Measurements from ENCODE around the gene BCR.

Gene BCR

GRCh38 chr22:23169043-23169406 is 11.3 kb upstream of the BCR start:
- Histone ChIP-seq H3K9me3 (ENCODE audit: insufficient read depth, low read depth, low read length) (no peaks in the 10 kb centered on the region), H3K14ac (ENCODE audit: low read length) (no peak overlapping the region), H3K79me2 (ENCODE audit: control insufficient read depth, insufficient read depth, low read length, poor library complexity) (no peaks in the 10 kb centered on the region), H3K18ac (ENCODE audit: low read length) (no peak overlapping the region), H3K4me3 (ENCODE audit: low read depth, low read length) (no peak overlapping the region), H4K91ac (ENCODE audit: low read depth, low read length) (no peak overlapping the region), H3K4me2 (ENCODE audit: low read length) (no peak overlapping the region), H4K8ac (ENCODE audit: low read depth, low read length) (no peak overlapping the region), H2BK120ac (ENCODE audit: insufficient read depth, low read length, poor library complexity) (no peak overlapping the region), H3K4ac (ENCODE audit: low read depth, low read length) (no peak overlapping the region), H2AK5ac (ENCODE audit: low read length) (no peak overlapping the region), H4K12ac (ENCODE audit: low read depth, low read length) (no peak overlapping the region), H3K27ac (ENCODE audit: low read depth, low read length) (no peak overlapping the region), H3K36me3 (ENCODE audit: control insufficient read depth in 1 of 2, insufficient read depth in 2 of 2, low read length in 2 of 2) (no peaks in the 10 kb centered on the region), H2BK5ac (ENCODE audit: low read depth, low read length, poor library complexity) (no peak overlapping the region), H3K4me1 (ENCODE audit: control insufficient read depth in 1 of 2, insufficient read depth in 2 of 2, low read length in 2 of 2) (no peaks in the 10 kb centered on the region), H2AFZ (ENCODE audit: insufficient read depth, low read length, poor library complexity) (no peak overlapping the region), H3K27me3 (ENCODE audit: insufficient read depth, low read length) (no peaks in the 10 kb centered on the region), H2BK12ac (ENCODE audit: low read length) (no peak overlapping the region), H3K23ac (ENCODE audit: low read length) (no peak overlapping the region), H3K79me1 (ENCODE audit: low read length) (no peaks in the 10 kb centered on the region), H3K9ac (ENCODE audit: low read length) (no peak overlapping the region)
- no peak for DNase-seq
- no CpG with 5 or more reads among the region's 4 CpGs for WGBS (ENCODE audit: extremely low coverage, insufficient coverage, insufficient read length)

- Histone ChIP-seq H3K4ac (ENCODE audit: low read depth, low read length) (no peak overlapping the region), H3K4me3 (ENCODE audit: low read depth, low read length) (no peak overlapping the region), H2BK120ac (ENCODE audit: insufficient read depth, low read length, poor library complexity) (no peak overlapping the region), H3K23ac (ENCODE audit: low read length) (no peak overlapping the region), H3K9me3 (ENCODE audit: insufficient read depth, low read depth, low read length) (peaks cover 14% of the 10 kb centered on the region), H3K27ac (ENCODE audit: low read depth, low read length) (peak overlapping the region; percentile 56), H3K4me1 (ENCODE audit: control insufficient read depth in 1 of 2, insufficient read depth in 2 of 2, low read length in 2 of 2) (peaks cover 15 to 21% of the 10 kb centered on the region in 2 experiments), H3K79me2 (ENCODE audit: control insufficient read depth, insufficient read depth, low read length, poor library complexity) (peaks cover 5% of the 10 kb centered on the region), H3K79me1 (ENCODE audit: low read length) (peaks cover 18% of the 10 kb centered on the region), H2BK5ac (ENCODE audit: low read depth, low read length, poor library complexity) (no peak overlapping the region), H4K12ac (ENCODE audit: low read depth, low read length) (no peak overlapping the region), H2AK5ac (ENCODE audit: low read length) (no peak overlapping the region), H3K36me3 (ENCODE audit: control insufficient read depth in 1 of 2, insufficient read depth in 2 of 2, low read length in 2 of 2) (peaks cover 3 to 6% of the 10 kb centered on the region in 2 experiments), H2AFZ (ENCODE audit: insufficient read depth, low read length, poor library complexity) (no peak overlapping the region), H3K27me3 (ENCODE audit: insufficient read depth, low read length) (no peaks in the 10 kb centered on the region), H2BK12ac (ENCODE audit: low read length) (peak overlapping the region; percentile 21), H3K18ac (ENCODE audit: low read length) (no peak overlapping the region), H3K4me2 (ENCODE audit: low read length) (no peak overlapping the region), H3K14ac (ENCODE audit: low read length) (no peak overlapping the region), H4K91ac (ENCODE audit: low read depth, low read length) (peak overlapping the region; percentile 37), H3K9ac (ENCODE audit: low read length) (no peak overlapping the region), H4K8ac (ENCODE audit: low read depth, low read length) (no peak overlapping the region)
- no CpG with 5 or more reads among the region's 10 CpGs for WGBS (ENCODE audit: extremely low coverage, insufficient coverage, insufficient read length)
- no peak for DNase-seq
Observed at GRCh38 chr22:23175817-23176644, 4.3 kb upstream of the BCR start.

- no peak overlapping the region for H2AFZ ChIP-seq (ENCODE audit: insufficient read depth, low read length, poor library complexity)
- H2BK5ac ChIP-seq (ENCODE audit: low read depth, low read length, poor library complexity) = peak overlapping the region; percentile 29
- no peak overlapping the region for H2AK5ac ChIP-seq (ENCODE audit: low read length)
- H4K12ac ChIP-seq (ENCODE audit: low read depth, low read length) = no peak overlapping the region
- WGBS (ENCODE audit: extremely low coverage, insufficient coverage, insufficient read length) = 100% methylated on average over 1 of the region's 9 CpGs
- peak overlapping the region; percentile 62 for H2BK120ac ChIP-seq (ENCODE audit: insufficient read depth, low read length, poor library complexity)
- H3K4me2 ChIP-seq (ENCODE audit: low read length) = no peak overlapping the region
- no peaks in the 10 kb centered on the region for H3K27me3 ChIP-seq (ENCODE audit: insufficient read depth, low read length)
- H4K91ac ChIP-seq (ENCODE audit: low read depth, low read length) = peak overlapping the region; percentile 37
- peaks cover 20 to 26% of the 10 kb centered on the region in 2 experiments for H3K4me1 ChIP-seq (ENCODE audit: control insufficient read depth in 1 of 2, insufficient read depth in 2 of 2, low read length in 2 of 2)
- peaks cover 6 to 9% of the 10 kb centered on the region in 2 experiments for H3K36me3 ChIP-seq (ENCODE audit: control insufficient read depth in 1 of 2, insufficient read depth in 2 of 2, low read length in 2 of 2)
- no peak overlapping the region for H3K23ac ChIP-seq (ENCODE audit: low read length)
- H3K27ac ChIP-seq (ENCODE audit: low read depth, low read length) = peak overlapping the region; percentile 56
- no peak overlapping the region for H3K18ac ChIP-seq (ENCODE audit: low read length)
- H4K8ac ChIP-seq (ENCODE audit: low read depth, low read length) = peak overlapping the region; percentile 4
- peaks cover 10% of the 10 kb centered on the region for H3K79me2 ChIP-seq (ENCODE audit: control insufficient read depth, insufficient read depth, low read length, poor library complexity)
- no peak overlapping the region for H3K9ac ChIP-seq (ENCODE audit: low read length)
- H3K9me3 ChIP-seq (ENCODE audit: insufficient read depth, low read depth, low read length) = peaks cover 14% of the 10 kb centered on the region
- H3K79me1 ChIP-seq (ENCODE audit: low read length) = peaks cover 23% of the 10 kb centered on the region
- H3K4me3 ChIP-seq (ENCODE audit: low read depth, low read length) = no peak overlapping the region
- H3K4ac ChIP-seq (ENCODE audit: low read depth, low read length) = no peak overlapping the region
- H2BK12ac ChIP-seq (ENCODE audit: low read length) = peak overlapping the region; percentile 21
- H3K14ac ChIP-seq (ENCODE audit: low read length) = no peak overlapping the region
- no peak for DNase-seq
Observed at GRCh38 chr22:23176645-23177027, 3.7 kb upstream of the BCR start.

- H4K12ac ChIP-seq (ENCODE audit: low read depth, low read length) = no peak overlapping the region
- no peak overlapping the region for H2AFZ ChIP-seq (ENCODE audit: insufficient read depth, low read length, poor library complexity)
- H2BK12ac ChIP-seq (ENCODE audit: low read length) = peak overlapping the region; percentile 20
- peaks cover 28% of the 10 kb centered on the region for H3K79me1 ChIP-seq (ENCODE audit: low read length)
- no peaks in the 10 kb centered on the region for H3K27me3 ChIP-seq (ENCODE audit: insufficient read depth, low read length)
- H2AK5ac ChIP-seq (ENCODE audit: low read length) = no peak overlapping the region
- H2BK120ac ChIP-seq (ENCODE audit: insufficient read depth, low read length, poor library complexity) = peak overlapping the region; percentile 62
- H4K8ac ChIP-seq (ENCODE audit: low read depth, low read length) = peak overlapping the region; percentile 4
- no CpG with 5 or more reads among the region's 4 CpGs for WGBS (ENCODE audit: extremely low coverage, insufficient coverage, insufficient read length)
- no peak overlapping the region for H3K4me3 ChIP-seq (ENCODE audit: low read depth, low read length)
- no peak overlapping the region for H3K9ac ChIP-seq (ENCODE audit: low read length)
- H2BK5ac ChIP-seq (ENCODE audit: low read depth, low read length, poor library complexity) = peak overlapping the region; percentile 29
- no peak overlapping the region for H3K4ac ChIP-seq (ENCODE audit: low read depth, low read length)
- H3K36me3 ChIP-seq (ENCODE audit: control insufficient read depth in 1 of 2, insufficient read depth in 2 of 2, low read length in 2 of 2) = peaks cover 10 to 13% of the 10 kb centered on the region in 2 experiments
- peaks cover 26 to 32% of the 10 kb centered on the region in 2 experiments for H3K4me1 ChIP-seq (ENCODE audit: control insufficient read depth in 1 of 2, insufficient read depth in 2 of 2, low read length in 2 of 2)
- H3K79me2 ChIP-seq (ENCODE audit: control insufficient read depth, insufficient read depth, low read length, poor library complexity) = peaks cover 16% of the 10 kb centered on the region
- no peak overlapping the region for H3K14ac ChIP-seq (ENCODE audit: low read length)
- H3K9me3 ChIP-seq (ENCODE audit: insufficient read depth, low read depth, low read length) = peaks cover 17% of the 10 kb centered on the region
- H3K4me2 ChIP-seq (ENCODE audit: low read length) = peak overlapping the region; percentile 15
- H3K27ac ChIP-seq (ENCODE audit: low read depth, low read length) = peak overlapping the region; percentile 69
- peak overlapping the region; percentile 31 for H4K91ac ChIP-seq (ENCODE audit: low read depth, low read length)
- H3K18ac ChIP-seq (ENCODE audit: low read length) = no peak overlapping the region
- H3K23ac ChIP-seq (ENCODE audit: low read length) = no peak overlapping the region
- peak; percentile 88 to 97 for DNase-seq
Observed at GRCh38 chr22:23177197-23177596, 3.1 kb upstream of the BCR start.

All from trophoblast cell (in vitro differentiated cells and primary cell).